ENCODE measurements around the gene RABL2B.

RABL2B gene

DNA sequence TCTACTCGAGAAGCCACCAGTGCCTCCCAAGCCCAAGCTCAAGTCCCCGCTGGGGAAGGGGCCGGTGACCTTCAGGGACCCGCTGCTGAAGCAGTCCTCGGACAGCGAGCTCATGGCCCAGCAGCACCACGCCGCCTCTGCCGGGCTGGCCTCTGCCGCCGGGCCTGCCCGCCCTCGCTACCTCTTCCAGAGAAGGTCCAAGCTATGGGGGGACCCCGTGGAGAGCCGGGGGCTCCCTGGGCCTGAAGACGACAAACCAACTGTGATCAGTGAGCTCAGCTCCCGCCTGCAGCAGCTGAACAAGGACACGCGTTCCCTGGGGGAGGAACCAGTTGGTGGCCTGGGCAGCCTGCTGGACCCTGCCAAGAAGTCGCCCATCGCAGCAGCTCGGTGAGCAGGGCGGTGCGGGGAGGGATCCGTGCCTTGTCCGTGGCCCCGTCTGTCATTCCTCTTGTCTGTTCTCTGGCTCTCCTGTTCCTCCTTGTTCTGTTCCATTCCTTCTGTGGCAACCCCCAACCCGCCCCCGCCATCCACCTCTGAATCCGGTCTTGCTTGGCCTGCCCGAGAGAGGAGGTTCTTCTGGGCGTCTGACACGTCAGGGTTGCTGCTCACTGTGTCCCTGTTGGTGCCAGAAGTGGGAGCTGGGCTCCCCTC lies 61.3 kb downstream of the RABL2B start:
- no peak for DNase-seq

- no peak for DNase-seq
Observed at GRCh38 chr22:50721257-50721844, 62.1 kb downstream of the RABL2B start.

GRCh38 chr22:50720301-50721256 lies 62.9 kb downstream of the RABL2B start:
- DNase-seq = no peak

- no peak for DNase-seq
Observed at GRCh38 chr22:50719814-50720300, 63.6 kb downstream of the RABL2B start.

DNA sequence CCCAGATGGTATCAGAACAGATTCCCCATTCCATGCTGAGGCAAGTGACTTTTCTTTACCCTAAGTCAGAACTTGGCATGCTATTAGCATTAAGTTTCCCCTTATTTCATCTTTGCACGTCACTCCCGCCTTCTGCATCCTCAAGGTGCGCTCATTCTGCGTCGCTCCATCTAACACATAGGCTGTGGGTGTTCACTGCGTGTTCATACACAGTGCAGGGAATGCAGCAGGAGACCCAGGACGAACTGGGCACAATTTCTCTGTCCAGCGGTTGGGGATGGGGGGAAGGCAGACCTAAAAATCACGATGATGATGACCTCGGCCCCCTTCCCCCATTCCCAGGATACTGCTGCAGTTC lies 65.1 kb downstream of the RABL2B start:
- DNase-seq = no peak

- no peak for DNase-seq
Observed at GRCh38 chr22:50717709-50718351, 65.6 kb downstream of the RABL2B start.
